A673 (cell line): ENCODE measurements around the gene IDE. TPM values are rescaled to one million over a fixed set of nuclear protein-coding genes. Genes with fewer than 3 reads are reported as not detected.

Experiments used
- BruUV-seq: library from RNA; stranded (reverse); fragments of 400-500 nt; replicated peaks from 2 replicates; lab custom pipeline; 2021; lab: Mats Ljungman, UMichigan
- CTCF ChIA-PET: fragments of 300-600 bp; sonication (Branson Sonifier 250); formaldehyde crosslinking; loops from one replicate; lab custom pipeline; 2022; ENCODE audit warnings: antibody characterized with exemption; lab: Charles Lee
- POLR2A ChIA-PET: fragments of 300-600 bp; sonication (Branson Sonifier 250); formaldehyde crosslinking; loops from one replicate; lab custom pipeline; 2022; ENCODE audit warnings: antibody characterized with exemption; ENCODE audit not compliant: low non-redundant PET; lab: Charles Lee
- DNase-seq: peaks from one replicate; pipeline ENCODE4 v3.0.0-alpha.2; 2015; ENCODE audit warnings: low spot score
- H3K27ac ChIP-seq: fragments of 200-600 bp; sonication (generic); 2 replicates; pipeline ENCODE4 v1.5.1; 2016; ENCODE audit warnings: mixed run types, low read depth, mild to moderate bottlenecking, mixed read lengths, antibody characterized with exemption, low read length; ENCODE audit not compliant: poor library complexity, severe bottlenecking
- H3K27me3 ChIP-seq: fragments of 200-600 bp; sonication (generic); replicated peaks from 2 replicates; pipeline ENCODE4 v1.6.1; 2017; ENCODE audit warnings: mixed run types, low read depth, mild to moderate bottlenecking, mixed read lengths, antibody characterized with exemption, low read length; ENCODE audit not compliant: insufficient read depth, poor library complexity
- H3K36me3 ChIP-seq: fragments of 200-600 bp; sonication (generic); 2 replicates; pipeline ENCODE4 v1.6.1; 2016; ENCODE audit warnings: mixed run types, mild to moderate bottlenecking, mixed read lengths, antibody characterized with exemption, low read length; ENCODE audit not compliant: insufficient read depth, poor library complexity, severe bottlenecking
- H3K4me1 ChIP-seq: fragments of 200-600 bp; sonication (generic); 2 replicates; pipeline ENCODE4 v1.6.1; 2017; ENCODE audit warnings: mixed run types, mild to moderate bottlenecking, mixed read lengths, antibody characterized with exemption, low read length; ENCODE audit not compliant: insufficient read depth, poor library complexity, severe bottlenecking
- H3K4me3 ChIP-seq: fragments of 200-600 bp; sonication (generic); 2 replicates; pipeline ENCODE4 v1.5.1; 2016; ENCODE audit warnings: low read depth, mixed run types, mild to moderate bottlenecking, mixed read lengths, low read length; ENCODE audit not compliant: poor library complexity, severe bottlenecking
- H3K9me3 ChIP-seq: fragments of 200-600 bp; sonication (generic); 2 replicates; pipeline ENCODE4 v1.6.1; 2016; ENCODE audit warnings: mixed run types, low read depth, mild to moderate bottlenecking, mixed read lengths, antibody characterized with exemption, low read length; ENCODE audit not compliant: poor library complexity, severe bottlenecking
- CTCF ChIP-seq: fragments of 300-800, 200-600 bp; sonication (generic); conservative IDR thresholded peaks from 2 replicates; pipeline ENCODE4 v1.5.1; 2017; ENCODE audit warnings: low read depth, mild to moderate bottlenecking, antibody characterized with exemption, low read length, moderate library complexity, mixed read lengths
- EZH2 ChIP-seq: fragments of 200-600 bp; sonication (generic); IDR thresholded peaks from 2 replicates; pipeline ENCODE4 v1.6.1; 2017; ENCODE audit warnings: borderline replicate concordance, low read depth, mild to moderate bottlenecking, mixed read lengths, antibody characterized with exemption, low read length; ENCODE audit not compliant: poor library complexity, severe bottlenecking
- intact Hi-C: fragments of 100-400 bp; cut with micrococcal nuclease; formaldehyde crosslinking; loops from one replicate; pipeline ENCODE4 v1.10.0; 2022; ENCODE audit not compliant: unreplicated experiment
- total RNA-seq: library from RNA; stranded (reverse); gene quantifications from 2 replicates; pipeline ENCODE4 v1.2.3, GENCODE V29; 2021

IDE gene
- total RNA-seq, 1 experiment from 2014 or later = 87.8 TPM

GRCh38 chr10:92604841-92605240 is 30.9 kb upstream of the IDE start:
- DNase-seq = no peak
- CTCF ChIA-PET = no interaction called here
- no TSS peak for BruUV-seq
- Histone ChIP-seq H3K4me1 (peaks cover 4% of the 10 kb centered on the region), H3K36me3 (peaks cover 49% of the 10 kb centered on the region), H3K4me3 (no peak overlapping the region), H3K27ac (no peak overlapping the region), H3K27me3 (no peaks in the 10 kb centered on the region), H3K9me3 (peaks cover 3% of the 10 kb centered on the region)
- intact Hi-C loops = no loop called here
- no peak for TF ChIP-seq CTCF
- no peak for TF ChIP-seq EZH2
- POLR2A ChIA-PET = no interaction called here

DNA sequence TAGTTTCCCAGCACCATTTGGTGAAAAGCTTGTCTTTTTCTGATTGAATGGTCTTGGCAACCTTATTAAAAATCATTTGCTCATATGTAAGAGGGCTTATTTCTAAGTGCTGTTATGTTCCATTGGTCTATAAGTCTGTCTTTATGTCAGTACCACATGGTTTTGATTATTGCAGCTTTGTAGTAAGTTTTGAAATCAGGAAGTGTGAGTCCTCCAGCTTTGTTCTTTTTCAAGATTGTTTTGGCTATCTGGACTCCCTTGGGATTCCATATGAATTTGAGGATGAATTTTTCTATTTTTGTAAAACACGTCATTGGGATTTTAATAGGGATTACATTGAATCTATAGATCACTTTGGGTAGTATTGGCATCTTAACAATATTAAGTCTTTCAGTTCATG is 24.4 kb upstream of the IDE start:
- TF ChIP-seq EZH2 (no peak), CTCF (no peak)
- ChIA-PET POLR2A (no interaction called here), CTCF (no interaction called here)
- Histone ChIP-seq H3K4me1 (no peaks in the 10 kb centered on the region), H3K27me3 (no peaks in the 10 kb centered on the region), H3K4me3 (no peak overlapping the region), H3K27ac (no peak overlapping the region), H3K9me3 (peaks cover 10% of the 10 kb centered on the region), H3K36me3 (peaks cover 13% of the 10 kb centered on the region)
- no peak for DNase-seq
- intact Hi-C loops = loop anchor here (10.0 kb wide), 1 partner anchor 246 kb away; the partner anchor contains the start of gene EXOC6
- no TSS peak for BruUV-seq

GRCh38 chr10:92595505-92595904 is 21.6 kb upstream of the IDE start:
- no peak for DNase-seq
- H3K4me3 ChIP-seq = peak overlapping the region; percentile 81
- H3K36me3 ChIP-seq = peaks cover 8% of the 10 kb centered on the region
- H3K27ac ChIP-seq = no peak overlapping the region
- POLR2A ChIA-PET = no interaction called here
- CTCF ChIA-PET = no interaction called here
- H3K27me3 ChIP-seq = no peaks in the 10 kb centered on the region
- peaks cover 17% of the 10 kb centered on the region for H3K4me1 ChIP-seq
- H3K9me3 ChIP-seq = peaks cover 7% of the 10 kb centered on the region
- BruUV-seq = no TSS peak
- TF ChIP-seq CTCF = no peak
- TF ChIP-seq EZH2 = no peak
- intact Hi-C loops = loop anchor here (10.0 kb wide), 1 partner anchor 249 kb away; the partner anchor contains the start of gene EXOC6
